KBM-7 (cell line): Measurements from ENCODE around the gene ARMC5.
A peak's percentile ranks its signal among the peaks of the same experiment; 100 is the strongest.
"Not testable (repeated sequence)": the region's sequence is repeated elsewhere in the genome, so short reads cannot be mapped to it uniquely, and the experiment has no call there.

Source experiments
- DNase-seq: peaks from one replicate; pipeline ENCODE4 v3.0.0-alpha.2; 2015
- in situ Hi-C: fragments of 300-500 bp; cut with MboI; formaldehyde crosslinking; loops from 2 replicates; pipeline ENCODE4 v1.14.3; 2020; ENCODE audit warnings: low sequenced_read_pairs, low pct_unique_long_range_greater_than_20kb, mixed read lengths

The ARMC5 gene

DNA sequence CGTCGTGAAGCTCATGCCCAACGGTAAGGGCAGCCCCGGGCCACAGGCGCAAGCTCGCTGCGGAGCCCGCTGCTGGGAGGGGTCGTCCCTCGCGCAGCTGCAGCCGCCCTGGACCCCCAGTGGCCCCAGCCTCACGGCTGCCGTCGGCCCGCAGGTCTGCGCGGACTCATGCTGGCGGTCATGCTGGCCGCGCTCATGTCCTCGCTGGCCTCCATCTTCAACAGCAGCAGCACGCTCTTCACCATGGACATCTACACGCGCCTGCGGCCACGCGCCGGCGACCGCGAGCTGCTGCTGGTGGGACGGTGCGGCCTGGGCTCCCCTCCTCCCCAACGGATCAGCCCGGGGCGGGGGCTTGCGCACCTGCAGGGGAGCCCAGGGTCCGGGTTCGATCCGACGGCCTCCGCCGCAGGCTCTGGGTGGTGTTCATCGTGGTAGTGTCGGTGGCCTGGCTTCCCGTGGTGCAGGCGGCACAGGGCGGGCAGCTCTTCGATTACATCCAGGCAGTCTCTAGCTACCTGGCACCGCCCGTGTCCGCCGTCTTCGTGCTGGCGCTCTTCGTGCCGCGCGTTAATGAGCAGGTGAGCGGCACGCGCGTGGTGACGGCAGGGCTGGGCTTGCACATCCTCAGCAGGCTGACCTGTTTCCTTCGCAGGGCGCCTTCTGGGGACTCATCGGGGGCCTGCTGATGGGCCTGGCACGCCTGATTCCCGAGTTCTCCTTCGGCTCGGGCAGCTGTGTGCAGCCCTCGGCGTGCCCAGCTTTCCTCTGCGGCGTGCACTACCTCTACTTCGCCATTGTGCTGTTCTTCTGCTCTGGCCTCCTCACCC is 29.4 kb downstream of the ARMC5 start:
- in situ Hi-C loops: no loop called here
- no peak for DNase-seq

DNA sequence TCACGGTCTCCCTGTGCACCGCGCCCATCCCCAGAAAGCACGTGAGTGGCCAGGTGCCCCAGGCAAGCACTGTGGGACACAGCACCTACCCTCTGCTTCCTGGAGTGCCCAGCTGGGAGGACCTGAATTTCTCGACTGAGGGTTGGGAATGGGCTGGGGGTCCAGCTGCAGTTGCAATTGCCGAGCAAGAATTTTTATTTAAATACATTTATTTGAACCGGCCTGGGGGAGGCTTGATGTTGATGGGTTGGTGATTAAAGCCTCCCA is 29.9 kb downstream of the ARMC5 start:
- no peak for DNase-seq
- in situ Hi-C loops: no loop called here

DNA sequence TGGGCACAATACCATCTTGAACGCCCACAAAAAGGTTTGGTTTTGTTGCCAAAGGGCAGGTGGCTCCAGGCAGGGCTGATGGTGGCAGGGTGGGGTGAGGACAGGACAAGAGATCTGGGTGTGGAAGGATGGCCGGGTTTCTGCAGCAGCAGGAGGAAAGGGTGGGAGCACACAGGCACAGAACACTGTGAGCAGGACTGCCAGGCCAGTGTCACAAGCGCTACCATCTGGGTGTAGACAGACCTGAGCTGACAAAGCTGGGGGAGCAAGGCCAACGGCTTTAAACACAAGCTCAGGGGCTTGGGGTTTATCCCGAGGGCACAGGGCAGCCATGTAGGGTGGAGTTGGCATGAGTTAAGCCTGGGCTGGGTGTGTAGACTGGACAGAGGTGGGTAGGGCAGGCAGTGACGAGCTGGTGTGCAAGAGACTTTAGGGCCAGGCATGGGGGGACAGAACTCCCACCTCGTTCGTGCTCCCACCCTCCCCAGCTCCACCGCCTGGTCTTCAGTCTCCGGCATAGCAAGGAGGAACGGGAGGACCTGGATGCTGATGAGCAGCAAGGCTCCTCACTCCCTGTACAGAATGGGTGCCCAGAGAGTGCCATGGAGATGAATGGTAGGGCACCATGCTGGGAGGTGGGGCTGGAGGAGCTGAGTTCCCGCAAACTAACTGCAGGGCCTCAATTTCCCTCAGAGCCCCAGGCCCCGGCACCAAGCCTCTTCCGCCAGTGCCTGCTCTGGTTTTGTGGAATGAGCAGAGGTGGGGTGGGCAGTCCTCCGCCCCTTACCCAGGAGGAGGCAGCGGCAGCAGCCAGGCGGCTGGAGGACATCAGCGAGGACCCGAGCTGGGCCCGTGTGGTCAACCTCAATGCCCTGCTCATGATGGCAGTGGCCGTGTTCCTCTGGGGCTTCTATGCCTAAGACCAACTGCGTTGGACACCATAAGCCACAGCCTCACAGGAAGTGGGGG is 30.6 kb downstream of the ARMC5 start:
- DNase-seq: no peak
- in situ Hi-C loops: no loop called here

DNA sequence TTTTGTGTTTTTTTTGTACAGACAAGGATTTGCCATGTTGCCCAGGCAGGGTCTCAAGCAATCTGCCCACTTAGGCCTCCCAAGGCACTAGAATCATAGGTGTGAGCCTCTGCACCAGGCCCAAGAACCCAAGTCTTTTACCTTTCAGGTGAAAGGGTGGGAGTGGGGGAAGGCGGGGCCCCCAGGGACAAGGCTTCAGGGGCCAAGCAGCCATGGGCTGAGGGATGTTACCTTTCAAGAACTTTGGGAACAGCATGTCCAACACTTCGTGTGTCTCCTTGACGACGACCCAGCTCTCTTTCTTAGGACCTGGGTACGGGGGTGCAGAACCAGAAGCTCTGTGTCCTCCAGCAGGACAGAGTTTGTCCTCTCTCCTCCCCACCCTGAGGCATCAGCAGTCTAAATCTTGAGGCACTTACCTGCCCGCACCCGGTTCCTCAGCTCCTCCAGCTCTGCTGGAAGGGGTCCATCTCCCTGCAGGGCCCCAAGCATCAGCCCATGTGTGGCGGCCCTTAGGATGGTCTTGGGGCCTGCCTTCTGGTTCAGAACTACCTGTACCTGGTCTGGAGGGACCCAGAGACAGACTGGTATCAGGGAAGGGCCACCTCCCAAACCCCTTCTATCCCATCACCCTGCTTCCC is 32.6 kb downstream of the ARMC5 start:
- in situ Hi-C loops: no loop called here
- DNase-seq: no peak

DNA sequence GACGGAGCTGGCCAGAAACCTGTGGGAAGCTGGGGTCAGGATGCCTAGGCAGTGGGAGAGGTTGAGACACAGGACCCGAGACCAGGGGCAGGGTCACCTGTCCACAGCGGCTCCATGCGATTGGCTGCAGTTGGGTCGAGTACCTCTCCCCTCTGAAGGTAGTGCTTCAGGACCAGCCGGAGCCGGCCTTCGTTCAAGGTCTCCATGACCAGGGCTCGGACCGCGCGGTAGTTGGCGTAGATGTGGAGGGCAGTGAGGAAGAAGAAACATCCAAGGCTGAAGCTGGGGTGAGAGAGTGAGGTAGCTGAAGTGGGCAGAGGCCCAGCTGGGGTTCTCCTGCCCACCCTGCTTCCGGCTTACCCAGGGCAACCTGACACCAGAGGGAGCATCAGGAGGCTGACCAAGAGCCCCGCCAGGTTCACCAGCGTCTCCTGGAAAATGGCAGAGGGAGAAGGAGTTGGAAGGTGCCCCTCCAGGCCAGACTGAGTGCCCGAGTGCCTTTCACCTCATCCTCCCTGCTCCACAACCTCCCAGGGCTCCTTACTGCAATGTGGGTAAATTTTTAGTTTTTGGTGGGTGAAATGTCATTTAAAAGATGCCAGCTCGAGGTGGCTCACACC is 34.3 kb downstream of the ARMC5 start:
- in situ Hi-C loops: no loop called here
- no peak for DNase-seq

DNA sequence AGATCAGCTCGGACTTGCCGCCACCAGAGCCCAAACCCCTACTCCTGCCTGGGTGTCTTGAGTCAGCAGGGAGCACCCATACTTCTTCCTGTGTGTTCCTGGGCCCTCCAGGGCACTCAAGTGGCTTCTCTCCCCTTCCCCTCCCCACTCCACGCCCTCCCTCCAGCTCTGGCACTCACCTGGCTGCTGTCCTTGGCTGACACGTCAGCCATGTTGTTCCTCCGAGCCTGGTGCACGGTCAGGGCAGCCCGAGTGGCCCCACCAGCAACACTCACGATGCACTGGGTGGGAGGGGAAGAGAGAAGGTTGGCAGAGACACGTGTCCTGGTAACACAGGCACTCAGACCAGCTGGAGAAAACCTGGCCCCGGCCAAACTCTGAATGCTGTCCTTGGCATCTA is 37.4 kb downstream of the ARMC5 start:
- in situ Hi-C loops: no loop called here
- no peak for DNase-seq

DNA sequence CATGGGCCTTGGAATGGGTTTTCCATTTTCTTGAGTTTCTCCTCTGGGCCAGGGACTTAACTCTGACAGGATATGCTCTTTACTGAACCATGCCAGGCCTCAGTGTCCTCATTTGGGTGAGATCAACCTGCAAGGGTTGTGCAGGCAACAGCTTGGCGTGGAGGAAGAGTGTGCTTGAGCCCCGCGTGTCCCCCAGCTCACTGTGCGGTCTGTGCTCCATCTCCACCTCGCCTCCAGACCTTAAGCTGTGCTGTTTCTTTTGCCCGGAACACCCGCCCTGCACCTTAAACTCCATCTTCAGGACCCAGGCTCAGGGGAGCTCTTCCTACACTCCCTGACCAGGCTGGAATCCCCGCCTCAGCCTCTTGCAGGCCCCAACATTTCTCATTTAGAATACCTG is 39.2 kb downstream of the ARMC5 start:
- in situ Hi-C loops: no loop called here
- no peak for DNase-seq

DNA sequence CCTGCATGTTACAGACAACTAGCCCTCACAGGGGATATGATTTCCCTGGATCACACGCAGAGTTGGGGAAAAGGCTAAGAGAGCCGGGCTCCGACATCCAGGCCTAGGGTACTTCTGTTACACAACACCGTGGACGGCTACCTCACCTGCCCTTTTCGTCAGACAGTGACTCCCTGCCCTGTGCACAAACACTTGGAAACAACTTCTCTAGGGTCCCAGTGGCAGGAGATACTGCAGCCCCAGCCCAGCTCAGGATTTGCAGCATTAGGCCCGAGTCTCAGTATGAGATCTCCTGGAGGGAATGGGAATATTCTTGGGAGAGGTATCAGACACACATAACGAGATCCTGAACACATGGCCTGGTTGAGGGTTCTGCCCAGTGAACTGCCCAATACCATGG is 40.6 kb downstream of the ARMC5 start:
- DNase-seq: no peak
- in situ Hi-C loops: no loop called here

DNA sequence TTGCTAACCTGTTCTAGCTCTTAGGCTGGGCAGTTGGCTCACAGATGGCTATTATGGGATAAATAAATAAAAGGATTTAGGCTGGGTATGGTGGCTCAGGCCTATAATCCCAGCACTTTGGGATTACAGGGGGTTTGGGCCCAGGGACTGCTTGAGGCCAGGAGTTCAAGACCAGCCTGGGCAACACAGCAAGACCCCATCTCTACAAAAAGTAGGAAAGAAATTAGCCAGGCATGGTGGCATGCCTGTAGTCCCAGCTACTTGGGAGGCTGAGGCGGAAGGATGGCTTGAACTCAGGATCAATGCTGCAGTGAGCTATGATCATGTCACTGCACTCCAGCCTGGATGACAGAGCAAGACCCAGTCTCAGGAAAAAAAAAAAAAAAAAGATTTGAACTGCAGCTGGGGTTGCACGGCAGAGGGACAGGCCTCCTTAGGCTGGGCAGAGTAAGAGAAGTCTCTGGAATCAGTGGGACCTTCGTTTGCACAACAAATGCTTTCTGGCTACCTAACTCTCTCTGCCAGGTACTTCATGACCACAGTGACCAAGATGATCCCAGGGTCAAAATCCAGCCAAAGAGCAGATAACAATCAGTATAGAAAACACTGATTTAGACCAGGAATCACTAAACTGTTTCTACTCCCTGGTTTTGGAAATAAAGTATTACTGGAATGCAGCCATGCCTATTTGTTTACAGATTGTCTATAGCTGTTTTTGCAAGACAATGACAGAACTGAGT is 42.1 kb downstream of the ARMC5 start:
- in situ Hi-C loops: no loop called here
- DNase-seq: no peak

DNA sequence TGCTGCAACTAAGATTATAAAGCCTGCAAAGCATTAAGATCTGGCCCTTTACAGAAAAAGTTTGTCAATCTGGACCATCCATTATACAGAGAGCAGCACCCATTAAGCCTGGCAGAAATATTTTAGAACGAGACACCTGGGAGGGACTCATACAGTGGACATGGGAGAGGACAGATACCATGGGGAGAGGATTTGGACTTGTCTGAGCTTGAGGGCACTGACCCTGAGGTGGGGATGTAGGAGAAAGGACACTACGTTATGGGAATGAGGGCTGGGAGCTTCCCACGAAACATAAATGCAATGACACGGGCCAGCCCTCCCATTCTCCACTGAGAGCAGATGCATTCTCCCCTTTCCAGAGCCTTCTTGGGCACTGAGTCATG is 42.7 kb downstream of the ARMC5 start:
- DNase-seq: no peak
- in situ Hi-C loops: no loop called here

DNA sequence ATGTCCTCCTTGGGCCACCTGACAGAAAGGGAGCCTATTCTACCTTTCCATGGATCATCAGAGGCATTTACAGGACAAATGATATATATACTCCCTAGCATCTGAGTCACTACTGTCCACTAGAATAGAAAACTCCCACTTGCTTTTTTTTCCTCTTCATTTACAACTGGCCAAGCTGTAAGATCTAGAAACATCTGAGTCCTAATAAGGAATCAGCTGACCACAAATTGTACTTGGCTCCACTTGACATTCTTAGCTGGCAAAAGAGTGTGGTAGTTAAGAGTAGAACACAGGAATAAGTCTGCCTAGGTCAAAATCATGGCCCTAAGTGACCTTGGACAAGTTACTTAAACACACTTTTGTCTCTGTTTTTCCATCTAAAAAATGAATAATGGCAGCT is 43.7 kb downstream of the ARMC5 start:
- in situ Hi-C loops: no loop called here
- no peak for DNase-seq

DNA sequence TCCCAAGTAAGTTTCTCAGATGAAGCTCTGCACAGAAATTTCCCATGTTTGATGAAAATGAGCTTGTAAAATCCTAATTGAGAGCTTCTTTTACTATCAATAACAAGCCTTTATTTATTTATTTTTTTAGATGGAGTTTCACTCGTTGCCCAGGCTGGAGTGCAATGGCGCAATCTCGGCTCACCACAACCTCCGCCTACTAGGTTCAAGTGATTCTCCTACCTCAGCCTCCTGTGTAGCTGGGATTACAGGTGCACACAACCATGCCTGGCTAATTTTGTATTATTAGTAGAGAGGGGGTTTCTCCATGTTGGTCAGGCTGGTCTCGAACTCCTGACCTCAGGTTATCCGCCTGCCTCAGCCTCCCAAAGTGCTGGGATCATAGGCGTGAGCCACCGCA is 44.3 kb downstream of the ARMC5 start:
- in situ Hi-C loops, DNase-seq: not testable (repeated sequence)

DNA sequence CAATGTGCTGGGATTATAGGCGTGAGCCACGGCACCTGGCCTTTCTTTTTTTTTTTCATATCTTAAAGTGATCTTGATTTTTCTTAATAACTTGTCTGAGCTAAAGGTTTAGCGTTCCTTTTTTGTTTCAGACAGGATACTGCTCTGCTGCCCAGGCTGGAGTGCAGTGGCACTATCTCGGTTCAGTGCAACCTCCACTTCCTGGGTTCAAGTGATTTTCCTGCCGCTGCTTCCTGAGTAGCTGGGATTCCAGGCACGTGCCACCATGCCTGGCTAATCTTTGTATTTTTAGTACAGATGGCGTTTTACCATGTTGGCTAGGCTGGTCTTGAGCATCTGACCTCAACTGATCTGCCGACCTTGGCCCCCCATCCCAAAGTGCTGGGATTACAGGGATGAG is 44.9 kb downstream of the ARMC5 start:
- no peak for DNase-seq
- in situ Hi-C loops: no loop called here

DNA sequence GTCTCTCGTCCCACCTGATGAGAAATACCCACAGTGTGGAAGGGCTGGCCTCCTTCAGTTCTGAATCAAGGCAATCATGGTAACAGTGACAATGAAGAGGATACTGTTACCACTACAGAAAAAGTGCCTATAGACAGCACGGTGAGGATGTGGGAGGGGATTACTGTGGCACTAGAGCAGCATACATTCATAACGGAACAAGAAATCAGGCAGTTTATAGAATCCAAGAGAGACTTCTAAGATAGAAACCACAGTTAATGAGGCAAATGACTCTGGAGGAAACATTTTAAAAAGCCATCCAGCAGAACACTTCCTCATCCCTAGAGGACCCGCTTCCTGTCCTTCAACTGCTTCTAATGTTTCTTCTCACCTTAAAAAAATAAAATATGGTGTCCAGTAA is 46.2 kb downstream of the ARMC5 start:
- peak; percentile 88 for DNase-seq
- in situ Hi-C loops: no loop called here

DNA sequence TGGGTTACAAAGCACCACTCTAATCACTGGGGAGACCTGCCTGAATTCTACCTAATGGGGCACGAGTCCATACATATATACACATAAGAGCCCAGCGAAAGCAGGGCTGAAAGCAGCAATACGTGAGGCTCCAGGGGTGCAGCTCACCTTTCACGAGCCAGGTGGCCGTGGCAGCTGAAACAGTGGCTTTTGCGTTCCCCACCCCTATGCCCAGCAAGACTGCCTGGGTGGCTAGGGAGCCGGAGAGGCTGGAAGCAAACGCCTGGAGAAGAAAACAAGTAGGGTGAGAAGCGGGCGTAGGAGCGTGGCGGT is 48.3 kb downstream of the ARMC5 start:
- in situ Hi-C loops: no loop called here
- DNase-seq: peak; percentile 52

DNA sequence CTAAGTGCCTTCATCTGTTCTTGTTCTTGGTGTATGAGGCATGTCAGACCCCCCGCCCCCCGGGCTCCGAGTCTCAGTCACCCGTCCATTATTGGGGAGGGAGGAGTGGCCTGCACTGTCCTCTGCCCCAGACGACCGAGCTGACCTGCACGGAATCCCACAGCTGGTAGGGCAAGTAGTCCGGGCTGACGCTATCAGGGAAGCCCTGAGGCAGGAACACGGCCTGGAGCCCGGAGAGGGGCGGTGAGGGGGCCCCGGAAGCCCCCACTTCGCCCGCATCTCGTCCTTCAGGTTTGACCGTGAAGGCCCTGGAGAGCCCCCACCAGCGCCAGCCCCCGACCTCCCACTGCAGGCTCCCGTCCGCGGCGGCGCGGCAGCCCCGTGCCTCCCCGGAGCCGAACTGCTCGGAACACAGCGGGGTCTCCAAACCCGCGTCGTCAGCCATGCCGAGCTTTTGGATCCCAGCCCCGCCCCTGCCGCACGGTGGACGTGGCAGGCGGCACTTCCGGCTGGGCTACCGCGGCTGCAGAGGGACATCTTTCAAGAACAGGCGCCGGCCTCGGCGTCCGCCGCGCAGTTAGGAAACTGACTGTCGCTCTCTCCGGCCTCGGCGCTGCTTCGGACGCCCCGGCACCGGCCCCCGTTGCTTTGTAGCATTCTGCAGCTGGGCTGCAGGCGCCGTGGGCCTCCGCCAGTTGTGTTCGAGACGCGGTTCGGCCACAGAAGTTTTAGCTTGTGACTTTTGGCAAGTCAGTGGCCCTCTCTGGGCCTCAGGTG is 48.8 kb downstream of the ARMC5 start, which contains the start of gene RUSF1:
RUSF1 (minus strand) TSS at position 463 of the 777 bp plus-strand sequence; CDS start at position 445, 18 bp downstream.
- peak; percentile 89 for DNase-seq
- in situ Hi-C loops: no loop called here

DNA sequence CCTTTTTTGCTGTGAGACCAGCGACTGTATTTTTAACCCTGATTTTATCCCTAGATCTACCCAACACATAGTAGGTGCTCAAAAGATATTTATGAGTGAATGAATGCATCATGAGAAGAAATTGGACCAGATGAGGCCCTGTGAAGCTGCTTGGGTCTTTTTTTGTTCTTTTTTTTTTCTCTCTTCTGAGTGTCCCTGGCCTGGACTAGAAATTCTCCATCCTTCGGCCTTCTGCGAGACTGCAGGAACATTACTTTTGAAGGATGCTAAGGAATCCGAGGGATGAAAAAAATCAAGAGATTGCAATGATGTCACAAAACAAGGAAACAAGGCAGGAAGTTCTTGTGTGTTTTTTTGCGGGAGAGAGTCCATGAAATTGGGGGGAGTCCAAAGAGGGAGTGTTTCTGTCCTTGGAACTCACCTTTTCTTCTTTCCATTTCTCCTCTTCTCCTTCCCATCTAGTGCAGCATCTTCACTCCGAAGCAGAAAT is 49.5 kb downstream of the ARMC5 start:
- DNase-seq: no peak
- in situ Hi-C loops: no loop called here

DNA sequence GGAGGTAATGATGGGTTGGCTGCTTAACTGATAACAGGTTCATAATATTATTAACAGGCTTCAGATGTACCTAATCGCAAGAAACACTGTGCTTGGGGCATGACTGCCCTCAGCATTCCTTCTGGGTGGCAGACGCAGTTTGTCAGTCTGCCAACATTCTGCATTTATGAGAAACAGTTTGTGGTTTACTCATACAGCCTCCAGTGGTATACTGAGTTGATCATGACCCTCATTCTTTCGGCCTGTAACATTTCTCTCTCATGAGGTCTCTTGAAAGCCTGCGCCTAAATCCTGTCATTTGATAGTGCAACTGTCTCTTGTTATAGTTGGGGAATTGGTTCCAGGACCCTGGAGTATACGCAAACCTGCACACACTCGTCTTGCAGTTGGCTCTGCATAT is 53.8 kb downstream of the ARMC5 start:
- DNase-seq: no peak
- in situ Hi-C loops: no loop called here
